NCI-H526 (cell line): Measurements from ENCODE around the gene SPACDR.

ENCODE experiments used
- DNase-seq, 2 experiments: peaks; one replicate each; lab custom pipeline; 2025; lab: John Stamatoyannopoulos, UW

Gene SPACDR

DNA sequence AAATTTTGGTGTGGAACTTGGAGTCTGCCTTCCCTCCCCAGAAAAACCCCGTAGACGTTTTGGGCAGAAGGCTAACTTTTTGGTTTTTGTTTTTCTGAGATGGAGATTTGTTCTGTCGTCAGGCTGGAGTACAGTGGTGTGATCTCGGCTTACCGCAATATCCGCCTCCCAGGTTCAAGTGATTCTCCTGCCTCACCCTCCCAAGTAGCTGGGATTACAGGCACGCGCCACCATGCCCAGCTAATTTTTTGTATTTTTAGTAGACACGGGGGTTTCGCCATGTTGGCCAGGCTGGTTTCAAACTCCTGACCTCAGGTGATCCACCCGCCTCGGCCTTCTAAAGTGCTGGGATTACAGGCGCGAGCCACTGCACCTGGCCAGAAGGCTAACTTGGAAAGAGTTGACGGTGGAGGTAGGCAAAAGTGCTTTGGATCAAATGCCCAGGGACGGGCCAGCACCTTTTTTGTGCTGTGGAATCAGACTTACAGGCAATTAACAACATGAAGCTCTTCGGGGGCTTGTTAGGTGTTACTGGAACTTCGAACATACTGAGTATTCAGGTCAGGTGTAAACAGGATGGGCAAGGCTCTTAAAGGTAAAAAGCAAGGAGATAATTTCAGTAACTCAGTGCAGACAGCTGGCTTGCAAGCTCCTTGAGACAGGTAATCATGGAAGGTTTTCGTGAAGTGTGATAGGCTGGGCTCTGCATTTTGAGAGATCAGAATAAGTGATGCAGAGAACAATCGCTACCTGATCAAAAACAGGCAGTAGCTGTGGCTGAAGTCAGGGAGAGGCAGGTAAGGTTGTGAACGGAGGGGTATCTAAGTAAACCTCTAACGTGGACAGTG is 29.5 kb downstream of the SPACDR start:
- no peak for DNase-seq

DNA sequence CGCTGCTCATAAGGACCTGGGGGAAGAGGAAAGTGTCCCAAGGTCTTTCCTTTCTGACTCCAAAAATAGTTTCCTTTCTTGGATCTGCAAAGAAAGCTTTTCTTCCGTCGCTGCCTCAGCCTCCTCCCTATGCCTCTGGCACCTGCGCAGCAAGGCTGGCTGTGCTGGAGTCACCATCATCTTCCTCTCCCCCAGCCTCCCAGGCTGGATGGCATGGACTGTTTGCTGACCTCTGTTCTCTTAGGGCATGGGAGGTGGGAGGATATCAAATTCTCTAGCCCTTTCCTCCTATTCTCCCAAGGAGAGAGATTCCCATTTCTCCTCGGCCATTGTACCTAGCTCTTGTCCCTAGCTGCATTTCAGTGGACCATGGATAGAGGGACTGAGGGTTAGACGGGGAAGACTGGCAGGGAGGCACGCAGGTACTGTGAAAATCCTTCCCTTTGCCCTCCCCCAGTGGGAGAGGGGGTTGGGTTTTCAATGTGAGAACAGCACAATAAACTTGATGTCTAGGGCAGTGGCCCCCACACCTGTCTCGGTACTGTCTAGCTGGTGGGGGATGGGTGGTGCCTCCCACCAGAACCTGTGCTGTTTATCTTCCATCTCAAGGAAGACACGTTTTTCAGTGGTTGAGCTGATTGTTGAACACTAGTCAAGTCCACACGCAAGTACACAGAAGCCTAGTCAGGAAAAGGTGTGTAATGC is 30.3 kb downstream of the SPACDR start:
- DNase-seq = no peak

DNA sequence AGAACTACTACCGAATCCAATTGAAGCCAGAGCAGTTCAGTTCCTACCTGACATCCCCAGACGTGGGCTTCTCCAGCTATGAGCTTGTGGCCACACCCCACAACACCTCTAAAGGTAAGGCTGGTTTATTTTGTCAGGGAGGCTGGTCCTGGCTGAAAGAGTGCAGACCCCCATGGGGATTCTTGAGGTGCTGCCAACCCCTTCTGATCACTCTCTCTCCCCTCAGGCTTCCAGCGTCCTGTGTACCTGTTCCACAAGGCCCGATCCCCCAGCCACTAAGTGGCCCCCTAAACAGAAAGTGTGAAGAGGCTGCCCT is 30.8 kb downstream of the SPACDR start:
- no peak for DNase-seq

DNA sequence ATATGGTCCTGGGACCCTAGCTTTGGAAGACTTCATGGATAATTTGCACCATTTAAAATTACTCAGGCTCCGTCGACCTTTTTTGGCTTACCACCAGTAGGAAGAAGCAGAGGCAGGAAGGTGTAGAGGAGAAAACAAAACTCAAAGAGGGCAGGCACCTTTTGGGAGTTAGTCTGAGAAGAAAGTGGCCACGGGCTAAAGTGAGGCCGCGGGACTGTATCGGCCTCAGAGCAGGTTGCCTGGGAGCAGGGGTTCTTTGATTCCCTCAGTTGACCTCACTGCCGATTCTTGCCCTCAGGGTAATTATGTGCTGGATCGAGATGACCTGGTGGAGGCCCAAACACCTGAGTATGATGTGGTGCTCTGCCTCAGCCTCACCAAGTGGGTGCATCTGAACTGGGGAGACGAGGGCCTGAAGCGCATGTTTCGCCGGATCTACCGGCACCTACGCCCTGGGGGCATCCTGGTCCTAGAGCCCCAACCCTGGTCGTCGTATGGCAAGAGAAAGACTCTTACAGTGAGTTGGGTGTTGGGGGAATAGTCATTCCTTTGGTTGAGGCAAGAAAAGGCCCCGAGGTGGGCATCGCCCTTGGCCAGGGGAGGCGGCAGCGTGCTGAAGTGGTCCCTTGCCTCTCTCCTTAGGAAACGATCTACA is 31.3 kb downstream of the SPACDR start:
- no peak for DNase-seq

DNA sequence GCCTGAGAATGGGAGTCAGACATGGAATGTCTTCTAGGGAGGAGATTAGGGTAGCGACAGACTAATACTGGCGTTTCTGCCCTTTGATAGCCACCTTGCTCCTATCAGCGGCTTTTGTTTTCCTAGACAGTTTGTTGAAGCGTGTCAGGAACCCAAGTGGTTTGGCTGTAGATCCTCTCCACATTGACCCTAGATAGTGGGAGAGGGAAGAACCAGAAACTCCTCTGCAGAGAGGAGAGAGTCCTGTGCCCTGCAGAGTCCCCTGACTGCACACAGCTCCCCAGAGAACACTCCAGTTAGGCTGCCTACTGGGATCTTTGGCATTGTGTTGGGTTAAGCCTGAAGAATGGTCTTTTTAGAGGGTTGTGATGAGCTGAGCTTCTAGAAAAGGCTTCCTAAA is 32.0 kb downstream of the SPACDR start:
- DNase-seq = no peak

DNA sequence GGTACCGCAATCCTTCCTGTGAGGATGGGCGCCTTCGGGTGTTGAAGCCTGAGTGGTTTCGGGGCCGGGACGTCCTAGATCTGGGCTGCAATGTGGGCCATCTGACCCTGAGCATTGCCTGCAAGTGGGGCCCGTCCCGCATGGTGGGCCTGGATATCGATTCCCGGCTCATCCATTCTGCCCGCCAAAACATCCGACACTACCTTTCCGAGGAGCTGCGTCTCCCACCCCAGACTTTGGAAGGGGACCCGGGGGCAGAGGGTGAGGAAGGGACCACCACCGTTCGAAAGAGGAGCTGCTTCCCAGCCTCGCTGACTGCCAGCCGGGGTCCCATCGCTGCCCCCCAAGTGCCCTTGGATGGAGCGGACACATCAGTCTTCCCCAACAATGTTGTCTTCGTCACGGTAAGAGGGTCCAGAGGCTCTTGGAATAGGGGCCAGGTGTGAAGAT is 32.7 kb downstream of the SPACDR start:
- DNase-seq = no peak

DNA sequence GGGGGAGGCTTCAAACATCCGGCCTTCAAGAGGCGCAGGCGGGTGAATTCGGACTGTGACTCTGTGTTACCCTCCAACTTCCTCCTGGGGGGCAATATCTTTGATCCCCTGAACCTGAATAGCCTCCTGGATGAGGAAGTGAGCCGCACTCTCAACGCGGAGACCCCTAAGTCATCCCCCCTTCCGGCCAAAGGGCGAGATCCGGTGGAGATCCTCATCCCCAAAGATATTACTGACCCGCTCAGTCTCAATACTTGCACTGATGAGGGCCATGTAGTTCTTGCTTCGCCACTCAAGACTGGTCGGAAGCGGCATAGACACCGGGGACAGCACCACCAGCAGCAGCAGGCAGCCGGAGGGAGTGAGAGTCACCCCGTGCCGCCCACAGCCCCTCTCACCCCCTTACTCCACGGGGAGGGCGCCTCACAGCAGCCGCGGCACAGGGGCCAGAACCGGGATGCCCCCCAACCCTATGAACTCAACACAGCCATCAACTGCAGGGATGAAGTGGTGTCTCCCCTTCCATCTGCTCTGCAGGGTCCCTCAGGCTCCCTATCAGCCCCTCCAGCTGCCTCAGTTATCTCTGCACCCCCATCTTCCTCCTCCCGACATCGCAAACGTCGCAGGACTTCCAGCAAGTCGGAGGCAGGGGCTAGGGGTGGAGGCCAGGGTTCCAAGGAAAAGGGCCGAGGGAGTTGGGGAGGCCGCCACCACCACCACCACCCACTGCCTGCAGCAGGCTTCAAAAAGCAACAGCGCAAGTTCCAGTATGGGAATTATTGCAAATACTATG is 33.4 kb downstream of the SPACDR start:
- DNase-seq = peak in 1 of 2 experiments; percentile 53

DNA sequence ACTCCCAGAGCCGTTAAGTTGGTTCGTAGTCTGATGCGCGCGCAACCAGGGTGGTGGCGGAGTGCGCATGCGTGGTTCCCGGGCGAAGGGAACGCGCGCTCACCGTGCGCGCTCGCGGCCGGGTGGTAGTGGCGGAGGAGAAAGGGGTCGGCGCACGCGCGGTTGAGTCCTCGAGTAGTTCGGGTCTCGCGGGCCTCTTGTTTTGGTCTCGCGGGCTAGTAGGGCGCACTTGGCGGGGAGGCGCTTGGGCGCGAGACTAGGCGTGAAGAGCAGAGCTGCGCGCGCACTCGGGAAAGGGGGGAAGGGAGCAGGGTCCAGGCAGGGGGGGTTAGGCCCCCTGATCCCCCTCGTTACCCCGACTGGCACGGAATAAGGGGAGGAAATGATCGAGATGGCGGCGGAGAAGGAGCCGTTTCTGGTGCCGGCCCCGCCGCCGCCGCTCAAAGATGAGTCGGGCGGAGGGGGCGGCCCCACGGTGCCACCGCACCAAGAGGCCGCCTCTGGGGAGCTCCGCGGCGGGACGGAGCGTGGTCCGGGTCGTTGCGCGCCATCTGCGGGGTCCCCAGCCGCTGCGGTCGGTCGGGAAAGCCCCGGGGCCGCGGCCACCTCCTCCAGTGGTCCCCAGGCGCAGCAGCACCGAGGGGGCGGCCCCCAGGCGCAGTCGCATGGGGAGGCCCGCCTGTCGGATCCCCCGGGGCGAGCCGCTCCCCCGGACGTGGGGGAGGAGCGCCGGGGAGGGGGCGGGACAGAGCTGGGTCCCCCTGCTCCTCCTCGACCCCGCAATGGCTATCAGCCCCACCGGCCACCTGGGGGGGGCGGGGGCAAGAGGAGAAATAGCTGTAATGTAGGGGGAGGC is 34.2 kb downstream of the SPACDR start, which contains the start of gene MEPCE:
MEPCE (plus strand) TSS at position 195 of the 856 bp plus-strand sequence; CDS start at position 383, 188 bp downstream.
- DNase-seq = peak; percentile 94 to 99

DNA sequence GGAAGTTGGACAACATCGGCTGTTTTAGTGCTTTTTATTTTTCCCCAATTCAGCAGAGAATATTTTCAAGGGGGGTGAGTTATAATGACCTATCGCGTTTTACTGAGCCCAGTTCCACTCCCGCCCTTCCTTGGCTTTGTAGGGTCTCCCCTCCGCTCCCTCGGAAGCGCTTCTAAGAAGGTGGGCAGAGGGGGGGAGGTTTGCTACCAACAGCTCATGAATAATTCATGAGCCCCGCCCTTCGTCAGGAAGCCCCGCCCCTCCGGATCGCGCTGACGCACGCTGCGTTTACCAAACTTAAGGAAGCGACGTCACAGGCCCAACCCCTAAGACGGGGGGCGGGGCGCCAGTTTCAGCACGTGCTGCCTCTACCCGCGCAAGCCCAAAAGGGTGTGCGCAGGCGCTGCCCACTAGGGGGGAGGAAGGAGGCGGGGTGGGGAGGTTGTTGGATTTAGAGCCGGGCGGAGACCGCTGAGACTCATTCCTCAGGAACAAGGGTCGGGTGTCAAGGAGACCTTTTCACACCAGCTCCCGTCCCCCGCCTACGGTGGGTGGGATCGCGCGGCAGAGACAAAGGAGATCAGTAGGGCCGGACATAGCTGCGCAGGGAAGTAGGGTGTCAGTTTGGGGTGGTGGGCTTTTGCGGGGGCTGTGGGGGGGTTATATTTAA is 35.0 kb downstream of the SPACDR start:
- DNase-seq = peak; percentile 98 to 100

DNA sequence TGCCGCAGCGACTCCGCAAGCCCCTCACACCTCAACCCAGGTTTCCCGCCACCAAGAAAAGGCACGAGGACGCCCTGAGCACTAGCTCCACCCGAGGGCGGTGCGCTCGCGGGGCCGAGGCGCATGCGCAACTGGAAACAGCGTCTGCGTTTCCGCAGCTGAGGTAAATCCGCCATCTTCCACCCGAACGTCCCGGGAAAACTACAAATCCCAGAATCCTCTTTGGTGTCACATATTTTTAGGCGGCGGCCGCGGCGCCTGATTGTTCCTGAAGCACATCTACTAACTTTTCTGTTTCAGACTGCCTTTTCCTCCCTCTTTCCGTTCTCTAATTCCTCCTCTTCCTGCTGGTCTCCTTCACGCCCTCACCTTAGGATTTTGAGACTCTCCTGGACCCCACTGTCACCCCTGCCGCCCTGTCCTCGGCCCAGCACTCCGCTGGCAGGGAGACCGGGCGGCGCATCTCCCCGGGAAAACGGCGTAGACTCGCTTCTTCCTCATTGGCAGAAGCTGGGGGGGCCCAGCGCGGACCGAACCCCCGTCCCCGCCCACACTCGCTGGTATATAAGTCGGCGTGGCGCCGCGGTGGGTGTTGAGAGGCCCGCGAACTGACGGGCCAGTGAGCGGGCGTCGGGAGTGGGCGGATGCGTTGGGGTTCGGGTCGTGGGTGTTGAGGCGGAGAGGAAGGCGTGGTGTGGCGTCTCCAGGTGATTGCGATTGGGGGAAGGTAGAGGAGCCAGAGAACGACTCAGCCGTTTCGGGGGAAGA is 35.7 kb downstream of the SPACDR start, which contains the start of gene ZCWPW1:
ZCWPW1 (minus strand) TSS at position 505 of the 768 bp plus-strand sequence. CDS start 8,054 bp downstream, outside the sequence.
- peak; percentile 95 to 98 for DNase-seq

DNA sequence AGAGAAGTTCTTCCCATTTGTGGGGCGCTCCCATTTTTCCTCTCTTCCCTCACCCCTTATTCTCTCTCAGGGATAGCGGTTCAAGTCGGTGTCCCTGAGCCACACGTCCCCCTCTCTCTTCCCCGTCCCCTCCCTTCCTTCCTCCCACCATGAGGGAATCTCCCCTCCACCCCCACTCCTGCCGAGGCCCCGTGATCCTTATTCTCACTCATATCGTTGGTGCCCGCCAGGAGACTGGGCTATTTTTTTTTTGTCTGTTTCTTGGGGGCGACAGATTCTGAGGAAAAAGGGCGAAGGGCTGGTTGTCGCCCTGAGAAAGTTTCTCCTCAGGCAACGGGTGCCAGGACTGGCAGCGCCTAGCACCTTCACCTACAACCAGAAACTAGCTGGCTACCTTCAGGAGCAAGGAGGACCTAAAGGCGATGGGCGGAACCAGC is 36.3 kb downstream of the SPACDR start:
- no peak for DNase-seq

DNA sequence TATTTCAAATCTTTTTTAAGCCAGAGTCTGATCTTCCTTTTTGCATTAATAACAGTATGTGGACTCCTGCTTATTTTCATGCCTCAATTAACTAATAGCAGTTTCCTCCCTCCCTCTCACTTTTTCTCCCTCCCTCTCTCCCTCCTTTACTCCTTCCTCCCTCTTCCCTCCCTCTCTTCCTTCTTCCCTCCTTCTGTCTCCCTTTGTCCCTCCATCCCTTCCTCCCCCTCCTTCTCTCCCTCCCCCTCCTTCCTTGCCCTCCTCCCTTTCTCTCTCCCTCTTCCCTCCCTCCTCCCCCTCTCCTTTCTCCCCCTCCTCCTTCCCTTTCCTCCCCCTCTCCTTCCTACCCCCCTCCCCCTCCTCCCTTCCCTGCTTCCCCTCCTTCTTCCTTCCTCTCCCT is 37.5 kb downstream of the SPACDR start:
- no peak for DNase-seq

DNA sequence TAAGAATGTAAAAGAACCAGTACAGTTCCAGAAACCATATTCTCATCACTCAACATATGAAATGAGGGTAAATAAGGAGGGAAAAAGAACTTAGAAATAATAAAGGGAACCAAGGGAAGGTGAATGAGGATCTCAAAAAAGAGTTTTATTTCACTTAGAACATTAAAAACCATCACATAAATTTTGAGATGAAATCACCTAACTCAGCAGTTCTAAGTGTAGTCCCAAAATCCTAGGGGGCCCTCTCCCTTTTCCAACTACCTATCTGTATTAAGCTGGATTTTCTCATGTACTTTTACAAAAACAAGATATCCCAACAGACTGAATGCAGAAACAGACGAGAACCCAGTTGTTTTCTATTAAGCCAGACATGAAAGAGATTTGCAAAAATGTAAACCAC is 38.7 kb downstream of the SPACDR start:
- DNase-seq = no peak

DNA sequence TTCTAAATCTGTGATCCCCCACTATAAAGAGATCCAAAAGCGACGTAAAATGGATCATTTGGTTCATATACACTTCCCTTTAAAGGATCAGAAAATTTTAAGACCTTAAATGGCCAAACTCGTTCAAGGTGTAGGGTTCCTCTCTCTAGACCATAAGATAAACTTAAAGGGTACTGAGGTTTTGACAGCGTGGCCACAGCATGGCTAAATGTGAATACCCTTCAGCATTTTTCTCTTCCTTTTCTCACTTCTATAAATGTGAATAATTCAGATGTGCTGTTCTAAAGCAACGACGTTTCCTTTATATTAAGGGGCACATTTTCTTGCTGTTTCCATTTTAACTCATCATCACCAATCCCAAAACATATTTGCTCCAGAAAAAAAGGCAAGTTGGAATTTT is 40.7 kb downstream of the SPACDR start:
- no peak for DNase-seq

DNA sequence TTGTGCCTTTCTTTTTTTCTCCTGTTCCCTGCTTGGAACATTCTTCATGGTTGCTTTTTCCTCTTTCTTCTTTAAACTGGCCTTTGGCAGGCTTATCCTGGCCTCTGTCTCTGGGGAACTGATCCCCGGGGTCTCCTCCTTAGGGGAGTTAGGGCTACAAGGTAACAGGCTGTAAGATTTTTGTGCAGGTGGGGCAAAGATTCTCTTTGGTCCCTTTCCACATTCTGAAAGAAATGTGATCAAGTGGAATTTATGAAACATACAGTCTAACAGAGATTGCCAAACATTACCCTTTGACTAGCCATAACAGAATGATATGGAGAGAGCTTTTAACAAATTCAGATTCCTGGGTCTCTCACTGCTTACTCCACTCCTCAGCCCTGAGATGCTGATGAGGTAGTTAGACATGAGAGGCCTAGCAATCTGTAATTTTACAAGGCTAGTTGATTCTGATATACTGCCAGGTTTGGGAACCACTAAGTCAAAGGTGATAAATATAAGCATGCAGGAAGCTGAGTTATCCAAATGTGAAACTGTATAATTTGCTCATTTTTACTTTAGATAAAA is 44.3 kb downstream of the SPACDR start:
- DNase-seq = no peak

DNA sequence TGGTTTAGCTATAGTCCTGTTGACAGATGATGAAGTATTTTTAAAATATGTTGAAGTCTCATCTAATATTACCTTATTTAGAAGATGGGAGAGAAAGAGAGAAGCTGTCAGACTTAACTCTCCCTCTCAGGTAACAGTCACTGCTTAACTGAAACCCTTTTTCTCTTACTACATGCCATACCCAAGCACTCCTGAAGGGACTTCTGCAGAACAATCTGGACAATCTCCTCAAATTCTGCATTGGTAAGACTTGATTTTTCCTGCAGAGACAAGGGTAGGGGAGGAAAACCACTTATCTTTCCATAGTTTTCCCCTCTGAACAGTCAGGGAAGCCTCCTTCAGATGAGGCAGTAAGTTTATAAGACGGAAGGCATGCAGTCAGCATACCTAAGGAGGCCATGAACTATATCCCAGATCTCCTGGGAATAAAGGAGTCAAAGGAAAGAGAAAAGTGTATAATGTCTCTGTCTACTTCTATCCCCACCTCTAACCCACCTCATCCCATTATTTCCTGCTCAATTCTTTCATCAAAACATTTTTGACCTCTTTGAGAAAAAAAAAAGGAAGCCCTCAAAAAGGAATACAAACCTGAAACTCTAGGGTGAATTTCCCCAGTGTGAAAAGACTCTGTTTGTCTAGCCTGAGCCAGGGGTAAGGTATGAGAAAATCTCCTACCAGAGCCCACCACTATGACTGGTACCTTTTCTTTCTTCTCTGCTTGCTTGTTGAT is 45.0 kb downstream of the SPACDR start:
- no peak for DNase-seq

DNA sequence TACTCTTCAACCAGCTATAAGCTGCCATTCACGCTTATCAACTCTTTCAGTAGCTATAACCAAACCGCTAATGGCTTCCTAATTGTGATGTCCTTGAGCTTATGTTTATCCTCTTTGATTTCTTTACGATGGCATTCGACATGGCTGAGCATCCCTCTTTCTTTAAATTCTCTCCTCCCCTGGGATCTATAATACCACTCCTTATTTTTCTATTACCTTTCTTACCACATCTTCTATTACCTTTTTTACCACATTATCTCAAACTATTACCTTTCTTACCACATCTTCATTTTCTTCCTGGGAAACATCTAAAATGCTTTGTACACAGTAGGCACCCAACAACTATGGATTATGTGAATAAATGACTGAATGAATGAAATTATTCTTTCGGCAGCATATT is 48.6 kb downstream of the SPACDR start:
- no peak for DNase-seq

DNA sequence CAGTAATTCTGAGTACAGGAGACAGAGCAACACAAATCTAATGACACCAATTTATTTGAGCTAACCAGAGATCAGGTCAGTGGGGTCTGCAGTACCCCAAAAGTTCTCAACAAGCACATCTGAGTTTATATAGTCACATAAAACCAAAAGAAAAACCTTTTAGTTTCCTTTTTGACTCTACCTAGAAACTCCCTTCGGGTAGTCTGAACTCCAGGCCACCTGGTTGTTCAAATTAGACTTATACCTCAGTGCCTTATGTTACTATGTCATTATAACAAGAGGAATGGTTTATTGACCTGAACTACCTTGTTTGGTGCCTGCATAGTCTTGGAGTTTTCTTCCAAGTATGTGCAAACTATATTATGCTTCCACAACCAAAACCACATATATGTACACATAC is 50.2 kb downstream of the SPACDR start:
- DNase-seq = no peak
